Stimulated activated naive CD8-positive, alpha-beta T cell treated with anti-CD3 and anti-CD28 coated beads, Interleukin-15, amount 100 ng/mL, for 72 hours (primary cell): Measurements from ENCODE around the gene MRPL45.
"Not testable (repeated sequence)": the region's sequence is repeated elsewhere in the genome, so short reads cannot be mapped to it uniquely, and the experiment has no call there.

Experiments
- ATAC-seq: fragments of 150-1000 bp; cut with Tn5 transposase; 2 replicates; pipeline ENCODE4 v1.10.0; 2021; ENCODE audit warnings: mild to moderate bottlenecking, moderate library complexity
- DNase-seq, 2 donors: peaks; one replicate each; pipeline ENCODE4 v3.0.0; 2021 to 2022
- H3K27ac Mint-ChIP-seq, 2 donors: one replicate each; pipeline ENCODE4 v1.8.0; 2022; ENCODE audit warnings: mild to moderate bottlenecking in 2 of 2, mixed read lengths in 2 of 2, moderate library complexity in 2 of 2
- H3K27me3 Mint-ChIP-seq: one replicate; pipeline ENCODE4 v1.8.0; 2022; ENCODE audit warnings: mixed read lengths
- H3K4me1 Mint-ChIP-seq: one replicate; pipeline ENCODE4 v1.8.0; 2022; ENCODE audit warnings: mild to moderate bottlenecking, mixed read lengths
- H3K4me3 Mint-ChIP-seq, 2 donors: one replicate each; pipeline ENCODE4 v1.8.0; 2022; ENCODE audit warnings: mild to moderate bottlenecking in 2 of 2, mixed read lengths in 2 of 2, moderate library complexity in 1 of 2
- H3K9me3 Mint-ChIP-seq, 2 donors: one replicate each; pipeline ENCODE4 v1.8.0; 2022; ENCODE audit warnings: mixed read lengths in 2 of 2

Gene MRPL45

DNA sequence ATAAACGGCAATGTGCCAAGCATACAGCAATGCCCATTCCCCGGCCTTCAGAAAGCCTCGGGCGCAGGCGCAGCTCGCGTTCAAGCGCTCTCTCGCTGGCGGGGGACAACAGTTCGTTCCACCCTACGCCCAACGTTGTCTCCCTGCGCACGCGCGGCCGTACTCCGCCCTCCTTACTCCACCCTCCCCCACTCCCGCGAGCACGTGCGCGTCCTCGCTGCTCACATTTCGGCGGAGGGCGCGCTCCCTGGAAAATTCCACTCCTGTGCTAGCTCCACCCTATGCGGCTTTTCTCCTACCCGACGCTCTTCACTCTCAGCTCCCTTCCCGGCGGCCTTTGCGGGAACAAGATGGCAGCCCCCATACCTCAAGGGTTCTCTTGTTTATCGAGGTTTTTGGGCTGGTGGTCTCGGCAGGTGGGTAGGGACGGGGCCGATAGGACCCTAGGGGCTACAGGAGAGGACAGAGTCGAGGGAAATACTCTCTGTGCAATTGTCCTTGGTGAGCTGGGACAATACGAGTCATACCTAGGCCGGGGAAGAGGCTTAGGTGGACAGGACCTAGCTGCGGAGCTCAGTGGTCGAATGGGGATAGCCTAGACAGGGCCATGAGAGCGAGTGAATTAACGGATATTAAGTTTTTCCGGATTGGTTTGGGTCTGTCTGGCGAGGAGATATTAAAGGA is at the start of gene MRPL45:
Gene MRPL45, plus strand, starts transcription at position 335 of the 684 bp plus-strand sequence. Its CDS starts 16 bp downstream, at position 351.
- Mint-ChIP-seq H3K27ac (peak within 1 kb of the TSS; percentile 99), H3K4me3 (peak within 1 kb of the TSS; percentile 90 to 97), H3K4me1 (peaks cover 14% of the 10 kb centered on the region)
- DNase-seq (peak; percentile 97 to 98), ATAC-seq (peak; percentile 97)
- not testable (repeated sequence) for H3K27me3 Mint-ChIP-seq, H3K9me3 Mint-ChIP-seq

DNA sequence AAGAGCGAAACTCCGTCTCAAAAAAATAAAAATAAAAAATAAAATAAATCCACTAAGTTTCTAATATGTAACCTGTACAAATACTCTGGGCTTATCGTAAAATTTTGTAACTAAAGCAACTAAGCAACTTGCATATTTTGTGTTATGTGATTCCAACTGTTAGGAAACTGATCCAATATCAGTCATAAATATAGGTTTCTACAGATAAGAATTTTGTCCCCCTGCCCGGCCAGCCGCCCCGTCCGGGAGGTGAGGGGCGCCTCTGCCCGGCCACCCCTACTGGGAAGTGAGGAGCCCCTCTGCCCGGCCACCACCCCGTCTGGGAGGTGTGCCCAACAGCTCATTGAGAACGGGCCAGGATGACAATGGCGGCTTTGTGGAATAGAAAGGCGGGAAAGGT is 43.8 kb upstream of the MRPL45 start:
- H3K9me3 Mint-ChIP-seq, H3K4me3 Mint-ChIP-seq, H3K27me3 Mint-ChIP-seq, DNase-seq, H3K4me1 Mint-ChIP-seq, H3K27ac Mint-ChIP-seq, ATAC-seq: not testable (repeated sequence)

GRCh38 chr17:38254357-38254756 is 42.6 kb upstream of the MRPL45 start:
- DNase-seq, H3K9me3 Mint-ChIP-seq, ATAC-seq, H3K4me3 Mint-ChIP-seq, H3K27me3 Mint-ChIP-seq, H3K4me1 Mint-ChIP-seq, H3K27ac Mint-ChIP-seq: not testable (repeated sequence)

DNA sequence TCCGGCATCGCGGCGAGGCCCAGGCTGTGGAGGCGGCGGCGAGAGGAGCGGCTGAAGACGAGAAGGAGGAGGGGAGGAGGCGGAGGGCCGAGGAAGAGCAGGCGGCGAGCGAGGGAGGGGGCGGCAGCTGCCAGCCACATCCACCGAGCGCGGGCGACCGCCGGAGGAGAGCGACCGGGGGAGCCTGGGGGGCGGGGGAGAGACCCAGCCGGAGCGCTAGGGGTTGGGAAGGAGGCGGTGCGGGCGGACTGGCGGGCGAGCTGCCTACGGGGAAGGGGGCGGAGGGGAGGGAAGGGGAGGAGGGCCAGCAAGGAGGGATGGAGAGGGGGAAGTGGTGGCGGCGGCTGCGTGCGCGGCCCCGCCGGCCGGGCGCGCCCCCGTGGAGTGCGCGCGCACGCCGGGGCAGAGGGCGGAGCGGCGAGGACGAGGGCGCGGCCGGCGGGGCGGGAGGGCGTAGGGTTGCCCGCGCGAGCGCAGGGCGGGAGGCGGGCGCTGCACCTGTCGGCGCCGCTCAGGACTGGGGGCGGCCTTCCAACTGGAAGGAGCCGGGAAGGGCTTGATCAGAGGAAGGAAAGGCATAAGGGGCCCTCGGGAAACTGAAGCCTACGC is 39.9 kb upstream of the MRPL45 start:
- H3K4me3 Mint-ChIP-seq: peak overlapping the region; percentile 56 to 75
- H3K9me3 Mint-ChIP-seq, H3K4me1 Mint-ChIP-seq, H3K27me3 Mint-ChIP-seq: not testable (repeated sequence)
- peak; percentile 89 for ATAC-seq
- peak; percentile 84 to 86 for DNase-seq
- H3K27ac Mint-ChIP-seq: peak overlapping the region in 1 of 2 donors; percentile 6

GRCh38 chr17:38265974-38266506 is 30.9 kb upstream of the MRPL45 start:
- H3K27me3 Mint-ChIP-seq, H3K27ac Mint-ChIP-seq, H3K4me1 Mint-ChIP-seq, H3K9me3 Mint-ChIP-seq, H3K4me3 Mint-ChIP-seq, DNase-seq, ATAC-seq: not testable (repeated sequence)

GRCh38 chr17:38266571-38266970 is 30.4 kb upstream of the MRPL45 start:
- not testable (repeated sequence) for H3K27me3 Mint-ChIP-seq, ATAC-seq, H3K4me1 Mint-ChIP-seq, H3K9me3 Mint-ChIP-seq, DNase-seq, H3K4me3 Mint-ChIP-seq, H3K27ac Mint-ChIP-seq

DNA sequence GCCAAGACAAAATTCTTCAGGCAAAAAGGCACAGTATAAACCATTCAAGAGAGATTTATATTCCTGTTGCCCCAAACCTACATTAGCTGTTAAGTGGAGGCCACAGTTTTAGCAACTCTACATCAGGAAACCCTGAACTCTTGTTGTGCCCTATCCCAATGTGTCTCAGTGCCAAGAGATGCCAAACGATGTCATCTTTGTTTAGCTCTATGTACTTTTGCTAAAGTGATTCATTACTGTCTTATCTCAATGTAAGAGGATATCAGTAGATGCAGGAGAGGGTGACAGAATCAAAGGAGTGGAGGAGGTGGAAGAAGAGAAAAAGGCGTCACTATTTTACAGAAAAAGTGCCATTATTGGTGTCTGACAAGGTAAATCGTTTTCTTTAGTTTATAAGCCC is 28.8 kb upstream of the MRPL45 start:
- H3K4me1 Mint-ChIP-seq: not testable (repeated sequence)

GRCh38 chr17:38269045-38269444 is 27.9 kb upstream of the MRPL45 start:
- not testable (repeated sequence) for H3K4me1 Mint-ChIP-seq, ATAC-seq, H3K9me3 Mint-ChIP-seq, DNase-seq, H3K27ac Mint-ChIP-seq, H3K4me3 Mint-ChIP-seq, H3K27me3 Mint-ChIP-seq

More for the DNA sequence above, 28.8 kb upstream of the MRPL45 start:
- DNase-seq, H3K27me3 Mint-ChIP-seq, H3K27ac Mint-ChIP-seq, H3K9me3 Mint-ChIP-seq, H3K4me3 Mint-ChIP-seq, ATAC-seq: not testable (repeated sequence)

- not testable (repeated sequence) for H3K9me3 Mint-ChIP-seq, DNase-seq, H3K27me3 Mint-ChIP-seq, H3K4me3 Mint-ChIP-seq, H3K4me1 Mint-ChIP-seq, H3K27ac Mint-ChIP-seq
- peak; percentile 35 for ATAC-seq
These were observed 27.4 kb upstream of the MRPL45 start for GRCh38 chr17:38269552-38269951.

- not testable (repeated sequence) for H3K27ac Mint-ChIP-seq, H3K27me3 Mint-ChIP-seq, H3K9me3 Mint-ChIP-seq, DNase-seq, H3K4me1 Mint-ChIP-seq, H3K4me3 Mint-ChIP-seq
- ATAC-seq: peak; percentile 18
These were observed 11.0 kb upstream of the MRPL45 start for GRCh38 chr17:38285994-38286393.

DNA sequence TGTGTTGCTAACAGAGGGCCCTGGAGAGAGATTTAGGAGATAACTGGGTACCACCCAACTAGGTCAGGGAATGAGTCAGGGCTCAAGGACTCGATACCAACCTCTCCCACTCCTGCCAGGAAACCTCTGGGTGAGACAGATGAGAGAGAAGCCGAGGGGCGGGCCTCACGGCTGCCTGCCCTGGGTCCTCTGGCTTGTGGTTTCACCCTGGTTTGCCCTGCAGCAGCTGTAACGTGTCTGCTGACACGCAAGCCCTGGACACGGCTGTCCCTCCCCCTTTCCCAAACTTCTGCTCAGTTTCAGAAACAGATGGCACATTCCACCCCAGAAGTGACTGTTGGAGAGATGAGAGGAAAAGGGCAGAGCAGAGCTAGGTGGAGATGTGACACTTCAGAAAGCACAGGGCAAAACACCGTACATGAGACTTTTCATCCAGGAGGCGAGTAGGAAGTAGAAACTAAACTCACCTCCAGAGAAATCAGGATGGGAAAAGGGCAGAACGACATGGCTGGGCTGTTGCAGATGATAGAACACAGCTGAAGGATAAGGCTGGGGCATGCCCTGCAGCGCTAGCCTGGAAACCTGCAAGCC is 10.4 kb upstream of the MRPL45 start:
- H3K27ac Mint-ChIP-seq, H3K9me3 Mint-ChIP-seq, H3K27me3 Mint-ChIP-seq, H3K4me1 Mint-ChIP-seq: not testable (repeated sequence)
- ATAC-seq (peak; percentile 94), DNase-seq (peak; percentile 15 to 24)
- peak overlapping the region; percentile 44 to 58 for H3K4me3 Mint-ChIP-seq

- not testable (repeated sequence) for H3K4me1 Mint-ChIP-seq, DNase-seq, H3K9me3 Mint-ChIP-seq, ATAC-seq, H3K27me3 Mint-ChIP-seq, H3K27ac Mint-ChIP-seq, H3K4me3 Mint-ChIP-seq
These were observed 8.6 kb upstream of the MRPL45 start for GRCh38 chr17:38288217-38288827.

DNA sequence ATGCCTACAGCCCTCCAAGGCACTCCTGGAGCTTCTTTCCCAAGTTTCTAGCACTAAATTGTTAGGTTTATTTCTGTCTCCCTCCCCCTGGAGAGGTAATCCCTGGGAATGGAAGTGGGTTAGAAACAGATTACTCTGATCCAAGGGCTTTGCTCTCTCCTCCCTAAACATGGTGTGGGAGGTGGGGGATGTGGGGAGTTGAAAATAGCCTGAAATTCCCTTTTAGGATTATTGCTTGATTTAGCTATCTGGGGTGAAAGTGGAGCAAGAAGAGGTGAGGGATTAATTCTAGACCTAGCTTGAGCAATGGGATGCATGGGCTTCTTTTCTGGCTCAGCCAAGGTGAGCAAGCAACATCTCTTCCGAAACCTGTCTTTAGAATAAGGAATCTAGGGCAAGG is 7.2 kb upstream of the MRPL45 start:
- H3K9me3 Mint-ChIP-seq, ATAC-seq: not testable (repeated sequence)

GRCh38 chr17:38295602-38296365 is 1.2 kb upstream of the MRPL45 start:
- Mint-ChIP-seq H3K27ac (peak overlapping the region in 1 of 2 donors; percentile 52), H3K4me1 (peaks cover 14% of the 10 kb centered on the region), H3K4me3 (peak overlapping the region in 1 of 2 donors; percentile 97)
- not testable (repeated sequence) for H3K9me3 Mint-ChIP-seq, ATAC-seq, H3K27me3 Mint-ChIP-seq, DNase-seq

More for the DNA sequence above, 7.2 kb upstream of the MRPL45 start:
- H3K4me1 Mint-ChIP-seq, H3K4me3 Mint-ChIP-seq, H3K27ac Mint-ChIP-seq, H3K27me3 Mint-ChIP-seq, DNase-seq: not testable (repeated sequence)

- ATAC-seq (no peak), DNase-seq (no peak)
- no peak overlapping the region for H3K4me3 Mint-ChIP-seq
- H3K9me3 Mint-ChIP-seq: no peaks in the 10 kb centered on the region
- no peaks in the 10 kb centered on the region for H3K27me3 Mint-ChIP-seq
- no peak overlapping the region for H3K27ac Mint-ChIP-seq
- H3K4me1 Mint-ChIP-seq: no peaks in the 10 kb centered on the region
These were observed 18.5 kb downstream of the MRPL45 start for GRCh38 chr17:38315497-38315896.
